ENCODE results near the gene PHAF1. TPM values are rescaled to one million over a fixed set of nuclear protein-coding genes. Genes with fewer than 3 reads are reported as not detected.
A peak's percentile ranks its signal among the peaks of the same experiment; 100 is the strongest.

The PHAF1 gene
- total and polyA plus RNA-seq, 2 of the 13 experiments (the other 11 are each of a cell fraction or from before 2014, with no cell fraction given), result 48.3 to 174 TPM

GRCh38 chr16:67164599-67165061 lies 54.9 kb downstream of the PHAF1 start, which contains the start of gene HSF4 (continued):
- TF ChIP-seq E2F1 (CRISPR knock-in tag; IDR thresholded peaks at IDR 0.05), result peak; percentile 63; the same call in 1 of the 2 replicates
- peak; percentile 92; the same call in 1 of the 2 replicates for TF ChIP-seq NFKB2 (CRISPR knock-in tag; IDR thresholded peaks at IDR 0.05; ENCODE audit: borderline replicate concordance)
- TF ChIP-seq ZNF282 (IDR thresholded peaks at IDR 0.05; ENCODE audit: partially characterized antibody), result no peak
- no peak for TF ChIP-seq KMT2B (CRISPR knock-in tag; IDR thresholded peaks at IDR 0.05)
- TF ChIP-seq SUZ12 (IDR thresholded peaks at IDR 0.05; ENCODE audit: low read depth, low read length), result no peak
- TF ChIP-seq HIC2 (CRISPR knock-in tag; IDR thresholded peaks at IDR 0.05; ENCODE audit: low read depth), result no peak
- no peak for TF ChIP-seq ZNF484 (CRISPR knock-in tag; IDR thresholded peaks at IDR 0.05; ENCODE audit: borderline replicate concordance, low read depth)
- TF ChIP-seq ZNF354B (CRISPR knock-in tag; IDR thresholded peaks at IDR 0.05), result no peak; the same call in 1 of the 2 replicates
- no peak for TF ChIP-seq ZNF720 (CRISPR knock-in tag; IDR thresholded peaks at IDR 0.05)
- no peak for TF ChIP-seq TBX3 (IDR thresholded peaks at IDR 0.05; ENCODE audit: borderline replicate concordance)
- TF ChIP-seq ZNF513 (CRISPR knock-in tag; conservative IDR thresholded peaks at IDR 0.05), result 0 out of 2 replicates have a peak, but pooled peaks have one; percentile 58
- TF ChIP-seq TFAP4 (IDR thresholded peaks at IDR 0.05; ENCODE audit: borderline replicate concordance, low read depth), result 0 out of 2 replicates have a peak, but pooled peaks have one; percentile 36
- TF ChIP-seq TEF (CRISPR knock-in tag; IDR thresholded peaks at IDR 0.05), result peak; percentile 60; the same call in 1 of the 2 replicates
- TF ChIP-seq ARID3A (IDR thresholded peaks at IDR 0.05; ENCODE audit: low read depth, low read length), result no peak
- TF ChIP-seq HDAC1 (CRISPR knock-in tag; IDR thresholded peaks at IDR 0.05), result peak; percentile 91
- no peak for TF ChIP-seq ZNF569 (CRISPR knock-in tag; IDR thresholded peaks at IDR 0.05; ENCODE audit: borderline replicate concordance)
- no peak for TF ChIP-seq ZBTB42 (CRISPR knock-in tag; IDR thresholded peaks at IDR 0.05)
- TF ChIP-seq TAF15 (IDR thresholded peaks at IDR 0.05; ENCODE audit: low read depth, low read length, poor library complexity, severe bottlenecking), result peak; percentile 46
- no peak for TF ChIP-seq SRF (IDR thresholded peaks at IDR 0.05; ENCODE audit: low read depth, low read length)
- TF ChIP-seq MEIS2 (CRISPR knock-in tag; IDR thresholded peaks at IDR 0.05), result peak; percentile 93
- TF ChIP-seq PHF20 (CRISPR knock-in tag; IDR thresholded peaks at IDR 0.05), result peak; percentile 62; the same call in 1 of the 2 replicates

Measured in HepG2 (cell line).